Stomach (tissue), 4 donors: ENCODE measurements around the gene AK2.

Experiments
- CTCF ChIP-seq, 7 experiments: fragments of 450-650 bp in 4 of 7; fragments of 200-600 bp in 3 of 7; sonication (generic) in 3 of 7; IDR thresholded peaks; one replicate each; pipeline ENCODE4 v1.5.1; 2016 to 2019; ENCODE audit warnings: antibody characterized with exemption in 7 of 7, control low read depth in 2 of 7, mild to moderate bottlenecking in 1 of 7
- EP300 ChIP-seq: sonication (generic); formaldehyde crosslinking; IDR thresholded peaks from one replicate; pipeline ENCODE4 v1.6.1; 2017; ENCODE audit warnings: antibody characterized with exemption
- POLR2A ChIP-seq, 4 donors: fragments of 450-650 bp; IDR thresholded peaks; one replicate each; pipeline ENCODE4 v1.6.1; 2016; ENCODE audit warnings: antibody characterized with exemption in 4 of 4, control low read depth in 2 of 4, mild to moderate bottlenecking in 1 of 4, moderate library complexity in 1 of 4
- POLR2AphosphoS5 ChIP-seq, 3 donors: sonication (generic); formaldehyde crosslinking; IDR thresholded peaks; one replicate each; pipeline ENCODE4 v1.6.1; 2016; ENCODE audit warnings: antibody characterized with exemption in 3 of 3

DNA sequence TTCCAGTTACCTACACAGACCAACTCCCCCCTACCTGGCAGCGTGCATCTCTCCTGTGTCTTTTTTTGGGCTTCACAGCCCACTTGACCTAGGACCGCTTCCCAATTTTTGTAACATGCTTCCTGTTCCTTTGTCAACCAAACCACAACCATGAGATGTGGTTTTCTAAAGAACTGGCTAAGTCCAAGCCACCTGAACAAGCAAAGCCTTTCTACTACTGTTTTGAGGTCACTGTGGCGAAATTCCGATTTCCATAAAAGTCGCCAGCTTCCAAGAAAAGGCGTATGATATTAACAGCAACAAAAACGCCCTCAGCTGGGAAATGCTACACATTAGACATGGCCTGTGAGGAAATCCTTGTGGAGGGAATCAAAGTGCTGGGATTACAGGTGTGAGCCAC is 12.7 kb upstream of the AK2 start:
- TF ChIP-seq POLR2A (IDR thresholded peaks at IDR 0.05) (no peak), CTCF (IDR thresholded peaks at IDR 0.05) (no peak), POLR2AphosphoS5 (IDR thresholded peaks at IDR 0.05) (no peak), EP300 (no peak)
